EH (cell line): ENCODE measurements around the gene HERC2.
"Not testable (repeated sequence)": the region's sequence is repeated elsewhere in the genome, so short reads cannot be mapped to it uniquely, and the experiment has no call there.

ENCODE experiments used
- DNase-seq: peaks from one replicate; pipeline ENCODE4 v3.0.0-alpha.2; 2015; ENCODE audit warnings: low read depth

Gene HERC2

GRCh38 chr15:28182216-28182615, 139.8 kb downstream of the HERC2 start:
- no peak for DNase-seq

GRCh38 chr15:28181366-28181765, 140.6 kb downstream of the HERC2 start:
- peak; percentile 42 for DNase-seq

GRCh38 chr15:28179270-28179669, 142.7 kb downstream of the HERC2 start:
- DNase-seq: no peak

- no peak for DNase-seq
Observed at GRCh38 chr15:28178727-28179126, 143.3 kb downstream of the HERC2 start.

GRCh38 chr15:28178290-28178689, 143.7 kb downstream of the HERC2 start:
- DNase-seq: no peak

GRCh38 chr15:28169366-28169765, 152.6 kb downstream of the HERC2 start:
- no peak for DNase-seq

GRCh38 chr15:28168405-28169121, 153.4 kb downstream of the HERC2 start:
- not testable (repeated sequence) for DNase-seq

- DNase-seq: no peak
Observed at GRCh38 chr15:28167042-28167441, 154.9 kb downstream of the HERC2 start.

- DNase-seq: peak; percentile 3
Observed at GRCh38 chr15:28165791-28166190, 156.2 kb downstream of the HERC2 start.

GRCh38 chr15:28164876-28165275, 157.1 kb downstream of the HERC2 start:
- no peak for DNase-seq

- DNase-seq: no peak
Observed at GRCh38 chr15:28154283-28154682, 167.7 kb downstream of the HERC2 start.

- DNase-seq: no peak
Observed at GRCh38 chr15:28153492-28154119, 168.4 kb downstream of the HERC2 start.

- not testable (repeated sequence) for DNase-seq
Observed at GRCh38 chr15:28152538-28152923, 169.4 kb downstream of the HERC2 start.

GRCh38 chr15:28151864-28152537, 170.0 kb downstream of the HERC2 start:
- peak; percentile 46 for DNase-seq

- DNase-seq: no peak
Observed at GRCh38 chr15:28147801-28148200, 174.2 kb downstream of the HERC2 start.

GRCh38 chr15:28145419-28145818, 176.6 kb downstream of the HERC2 start:
- DNase-seq: not testable (repeated sequence)

GRCh38 chr15:28140062-28140461, 181.9 kb downstream of the HERC2 start:
- DNase-seq: no peak

- DNase-seq: not testable (repeated sequence)
Observed at GRCh38 chr15:28137408-28138039, 184.5 kb downstream of the HERC2 start.

- not testable (repeated sequence) for DNase-seq
Observed at GRCh38 chr15:28136236-28136904, 185.6 kb downstream of the HERC2 start.

- peak; percentile 58 for DNase-seq
Observed at GRCh38 chr15:28133281-28133680, 188.7 kb downstream of the HERC2 start.

- DNase-seq: peak; percentile 78
Observed at GRCh38 chr15:28132524-28133275, 189.3 kb downstream of the HERC2 start.
